ENCODE measurements around the gene TNNC2. TPM values are rescaled to one million over a fixed set of nuclear protein-coding genes. Genes with fewer than 3 reads are reported as not detected.
"Not testable (repeated sequence)": the region's sequence is repeated elsewhere in the genome, so short reads cannot be mapped to it uniquely, and the experiment has no call there.

Gene TNNC2
- total RNA-seq, 1 experiment from 2014 or later: not detected

- H3K4me1 Mint-ChIP-seq (ENCODE audit: low read depth, unreplicated experiment); intact Hi-C loops (cut with micrococcal nuclease; ENCODE audit: unreplicated experiment); H3K27ac Mint-ChIP-seq (ENCODE audit: unreplicated experiment); H3K4me1 ChIP-seq; H3K27me3 Mint-ChIP-seq (ENCODE audit: insufficient read depth, unreplicated experiment); H3K9me3 Mint-ChIP-seq (ENCODE audit: unreplicated experiment); H3K27me3 ChIP-seq (replicated peaks; ENCODE audit: control insufficient read depth, insufficient read depth, low read length); CTCF ChIA-PET; H3K9me3 ChIP-seq; H3K36me3 ChIP-seq (ENCODE audit: control insufficient read depth, insufficient read depth, low read length); H3K4me3 Mint-ChIP-seq (ENCODE audit: unreplicated experiment); POLR2A ChIA-PET; DNase-seq; H3K4me3 ChIP-seq (ENCODE audit: low read depth, low read length): not testable (repeated sequence)
- peaks cover 33% of the 10 kb centered on the region for H3K36me3 Mint-ChIP-seq (ENCODE audit: insufficient read depth, unreplicated experiment)
- TSS peak; percentile 10 for BruUV-seq (replicated peaks)
Measured at GRCh38 chr20:45797510-45797909, 29.6 kb downstream of the TNNC2 start.

- Mint-ChIP-seq H3K4me1 (ENCODE audit: low read depth, unreplicated experiment) (peaks cover 10% of the 10 kb centered on the region), H3K9me3 (ENCODE audit: unreplicated experiment) (no peaks in the 10 kb centered on the region), H3K27ac (ENCODE audit: unreplicated experiment) (no peak overlapping the region), H3K4me3 (ENCODE audit: unreplicated experiment) (no peak overlapping the region), H3K36me3 (ENCODE audit: insufficient read depth, unreplicated experiment) (peaks cover 33% of the 10 kb centered on the region), H3K27me3 (ENCODE audit: insufficient read depth, unreplicated experiment) (no peaks in the 10 kb centered on the region)
- intact Hi-C loops (cut with micrococcal nuclease; ENCODE audit: unreplicated experiment): no loop called here
- Histone ChIP-seq H3K4me1 (peaks cover 5% of the 10 kb centered on the region), H3K4me3 (ENCODE audit: low read depth, low read length) (no peak overlapping the region), H3K27me3 (replicated peaks; ENCODE audit: control insufficient read depth, insufficient read depth, low read length) (no peaks in the 10 kb centered on the region), H3K9me3 (no peaks in the 10 kb centered on the region), H3K36me3 (ENCODE audit: control insufficient read depth, insufficient read depth, low read length) (peaks cover 7% of the 10 kb centered on the region; the same call in 1 of the 2 replicates)
- POLR2A ChIA-PET: no interaction called here
- no TSS peak for BruUV-seq (replicated peaks)
- TF ChIP-seq CTCF (IDR thresholded peaks at IDR 0.05; ENCODE audit: insufficient read depth in 1 of 2, low read depth in 1 of 2, low read length in 1 of 2, severe bottlenecking in 1 of 2, unreplicated experiment in 1 of 2): no peak
- CTCF ChIA-PET: interaction anchor here (0.7 kb wide), 1 partner anchor 175 kb away, joined by 3 read pairs; no protein-coding TSS in a partner anchor
- no peak for DNase-seq
Measured at GRCh38 chr20:45796337-45797065, 30.6 kb downstream of the TNNC2 start.

DNA sequence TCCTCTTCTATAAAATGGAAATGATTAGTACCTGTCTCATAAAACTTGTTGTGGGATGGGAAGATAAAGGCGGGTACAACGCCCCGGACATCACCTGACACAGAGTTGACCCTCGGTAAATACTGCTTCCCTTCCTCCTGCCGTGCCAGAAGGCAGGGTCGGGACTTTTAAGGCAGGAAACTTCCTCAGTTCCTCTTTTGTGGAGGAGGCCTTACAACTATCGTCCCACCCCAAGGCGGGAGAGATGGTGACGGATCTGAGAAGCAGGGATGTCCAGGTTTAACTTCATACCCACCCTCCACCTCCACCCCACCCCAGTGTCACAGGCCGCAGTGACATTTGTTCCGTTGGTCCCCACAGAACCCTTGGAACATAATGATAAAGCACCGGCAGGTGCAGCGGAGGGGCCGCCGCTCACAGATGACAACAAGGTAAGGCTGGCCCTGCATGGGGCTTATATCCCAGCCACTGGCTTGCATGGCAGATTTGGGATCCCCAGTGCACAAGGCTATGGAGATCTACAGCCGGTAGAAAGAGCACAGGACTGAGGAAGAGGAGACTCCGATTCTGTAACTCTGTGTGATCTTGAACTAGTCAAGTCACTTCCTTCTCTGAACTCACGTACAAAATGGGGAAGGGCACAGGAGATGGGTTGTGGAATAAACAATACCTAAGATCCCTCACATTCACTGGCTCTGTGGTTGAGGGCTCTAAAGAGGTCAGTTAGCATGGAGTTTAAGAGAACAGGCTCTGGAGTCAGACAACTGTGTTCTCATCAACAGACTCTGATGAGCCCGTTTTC, 34.6 kb downstream of the TNNC2 start:
- TSS peak; percentile 53 for BruUV-seq (replicated peaks)
- intact Hi-C loops (cut with micrococcal nuclease; ENCODE audit: unreplicated experiment): no loop called here
- Histone ChIP-seq H3K4me1 (peaks cover 5% of the 10 kb centered on the region), H3K4me3 (ENCODE audit: low read depth, low read length) (peak overlapping the region; percentile 81), H3K36me3 (ENCODE audit: control insufficient read depth, insufficient read depth, low read length) (peaks cover 7% of the 10 kb centered on the region; the same call in 1 of the 2 replicates), H3K27me3 (replicated peaks; ENCODE audit: control insufficient read depth, insufficient read depth, low read length) (no peaks in the 10 kb centered on the region), H3K9me3 (no peaks in the 10 kb centered on the region)
- ChIA-PET POLR2A (interaction anchor here (0.6 to 1.3 kb wide), 6 partner anchors 12 to 325 kb away, joined by 3 to 6 read pairs (median 4); partner anchors contain the start of gene ZSWIM1), CTCF (interaction anchor here (1.3 kb wide), 1 partner anchor 21 kb away, joined by 13 read pairs; no protein-coding TSS in a partner anchor)
- peak overlapping the region; percentile 87 for H3K27ac Mint-ChIP-seq (ENCODE audit: unreplicated experiment)
- peak overlapping the region; percentile 76 for H3K4me3 Mint-ChIP-seq (ENCODE audit: unreplicated experiment)
- no peak for DNase-seq
- H3K4me1 Mint-ChIP-seq (ENCODE audit: low read depth, unreplicated experiment): peaks cover 12% of the 10 kb centered on the region
- TF ChIP-seq CTCF (IDR thresholded peaks at IDR 0.05; ENCODE audit: insufficient read depth in 1 of 2, low read depth in 1 of 2, low read length in 1 of 2, severe bottlenecking in 1 of 2, unreplicated experiment in 1 of 2): no peak
- H3K27me3 Mint-ChIP-seq (ENCODE audit: insufficient read depth, unreplicated experiment): no peaks in the 10 kb centered on the region
- H3K9me3 Mint-ChIP-seq (ENCODE audit: unreplicated experiment): no peaks in the 10 kb centered on the region
- peaks cover 35% of the 10 kb centered on the region for H3K36me3 Mint-ChIP-seq (ENCODE audit: insufficient read depth, unreplicated experiment)

Measured in Caco-2 (cell line).